Thyroid gland (tissue), 4 donors: ENCODE measurements around the gene TGM3.

ENCODE experiments used
- POLR2A ChIP-seq, 2 donors: fragments of 450-650 bp; IDR thresholded peaks; one replicate each; pipeline ENCODE4 v1.6.1; 2017; ENCODE audit warnings: antibody characterized with exemption in 2 of 2, mild to moderate bottlenecking in 2 of 2, moderate library complexity in 1 of 2
- TF ChIP-seq, protein P1 (sequence below), 6 experiments: fragments of 200-600 bp in 3 of 6; fragments of 450-650 bp in 3 of 6; sonication (generic) in 3 of 6; IDR thresholded peaks; one replicate each; pipeline ENCODE4 v1.5.1; 2016 to 2019; ENCODE audit warnings: antibody characterized with exemption in 6 of 6, mild to moderate bottlenecking in 2 of 6, inconsistent platforms in 1 of 6, moderate library complexity in 1 of 6

DNA sequence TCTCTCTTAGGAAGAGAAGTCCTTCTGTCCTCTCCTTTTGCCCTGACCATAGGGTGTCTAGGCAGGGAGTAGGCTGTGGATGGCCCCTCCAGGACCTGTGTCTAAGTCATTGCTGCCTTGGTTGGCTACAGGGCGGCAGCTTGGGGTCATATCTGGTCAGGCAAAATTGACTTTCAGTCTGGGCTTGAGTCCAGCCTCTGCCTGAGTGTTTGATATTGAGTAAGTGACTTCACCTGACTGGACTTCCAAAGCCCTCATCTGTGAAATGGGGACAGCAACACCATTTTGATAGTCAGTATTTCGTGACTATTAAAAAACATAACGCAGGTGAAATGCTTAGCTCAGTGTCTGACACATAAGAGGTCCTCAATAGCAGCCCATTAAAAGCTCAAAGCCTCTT, 4.6 kb downstream of the TGM3 start:
- TF ChIP-seq, protein P1, sequence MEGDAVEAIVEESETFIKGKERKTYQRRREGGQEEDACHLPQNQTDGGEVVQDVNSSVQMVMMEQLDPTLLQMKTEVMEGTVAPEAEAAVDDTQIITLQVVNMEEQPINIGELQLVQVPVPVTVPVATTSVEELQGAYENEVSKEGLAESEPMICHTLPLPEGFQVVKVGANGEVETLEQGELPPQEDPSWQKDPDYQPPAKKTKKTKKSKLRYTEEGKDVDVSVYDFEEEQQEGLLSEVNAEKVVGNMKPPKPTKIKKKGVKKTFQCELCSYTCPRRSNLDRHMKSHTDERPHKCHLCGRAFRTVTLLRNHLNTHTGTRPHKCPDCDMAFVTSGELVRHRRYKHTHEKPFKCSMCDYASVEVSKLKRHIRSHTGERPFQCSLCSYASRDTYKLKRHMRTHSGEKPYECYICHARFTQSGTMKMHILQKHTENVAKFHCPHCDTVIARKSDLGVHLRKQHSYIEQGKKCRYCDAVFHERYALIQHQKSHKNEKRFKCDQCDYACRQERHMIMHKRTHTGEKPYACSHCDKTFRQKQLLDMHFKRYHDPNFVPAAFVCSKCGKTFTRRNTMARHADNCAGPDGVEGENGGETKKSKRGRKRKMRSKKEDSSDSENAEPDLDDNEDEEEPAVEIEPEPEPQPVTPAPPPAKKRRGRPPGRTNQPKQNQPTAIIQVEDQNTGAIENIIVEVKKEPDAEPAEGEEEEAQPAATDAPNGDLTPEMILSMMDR (IDR thresholded peaks at IDR 0.05) = no peak
- TF ChIP-seq POLR2A (IDR thresholded peaks at IDR 0.05) = no peak
